GM10266 (cell line): ENCODE measurements around the gene SETD5.
"Not testable (repeated sequence)": the region's sequence is repeated elsewhere in the genome, so short reads cannot be mapped to it uniquely, and the experiment has no call there.

ENCODE experiments used
- DNase-seq: peaks from one replicate; pipeline ENCODE4 v3.0.0; 2012; ENCODE audit errors: extremely low spot score
- TF ChIP-seq, protein P1 (sequence below): IDR thresholded peaks from 2 replicates; pipeline ENCODE4 v1.5.1; 2012; ENCODE audit warnings: mild to moderate bottlenecking, low read depth; ENCODE audit not compliant: control insufficient read depth, insufficient read depth; ENCODE audit errors: missing control alignments

SETD5 gene

DNA sequence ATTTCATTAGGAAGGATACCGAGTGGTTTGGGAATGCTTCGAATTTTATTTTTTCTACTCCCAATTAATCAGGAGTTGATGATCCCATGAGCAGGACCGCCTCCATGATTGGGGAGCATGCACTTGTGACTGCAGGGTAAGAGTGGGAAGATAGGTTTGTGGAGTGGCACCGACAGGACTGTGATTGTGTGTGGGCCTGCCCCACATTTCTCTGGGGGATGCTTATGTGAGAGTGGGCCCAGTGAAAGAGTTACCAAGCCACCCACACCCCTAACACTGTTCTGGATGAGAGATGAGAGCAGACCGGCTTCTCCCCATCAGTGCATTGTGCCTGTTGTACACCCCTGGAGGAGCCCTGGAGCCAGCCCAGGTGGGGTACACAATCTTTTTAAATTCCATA lies 79.5 kb downstream of the SETD5 start:
- TF ChIP-seq, protein P1, sequence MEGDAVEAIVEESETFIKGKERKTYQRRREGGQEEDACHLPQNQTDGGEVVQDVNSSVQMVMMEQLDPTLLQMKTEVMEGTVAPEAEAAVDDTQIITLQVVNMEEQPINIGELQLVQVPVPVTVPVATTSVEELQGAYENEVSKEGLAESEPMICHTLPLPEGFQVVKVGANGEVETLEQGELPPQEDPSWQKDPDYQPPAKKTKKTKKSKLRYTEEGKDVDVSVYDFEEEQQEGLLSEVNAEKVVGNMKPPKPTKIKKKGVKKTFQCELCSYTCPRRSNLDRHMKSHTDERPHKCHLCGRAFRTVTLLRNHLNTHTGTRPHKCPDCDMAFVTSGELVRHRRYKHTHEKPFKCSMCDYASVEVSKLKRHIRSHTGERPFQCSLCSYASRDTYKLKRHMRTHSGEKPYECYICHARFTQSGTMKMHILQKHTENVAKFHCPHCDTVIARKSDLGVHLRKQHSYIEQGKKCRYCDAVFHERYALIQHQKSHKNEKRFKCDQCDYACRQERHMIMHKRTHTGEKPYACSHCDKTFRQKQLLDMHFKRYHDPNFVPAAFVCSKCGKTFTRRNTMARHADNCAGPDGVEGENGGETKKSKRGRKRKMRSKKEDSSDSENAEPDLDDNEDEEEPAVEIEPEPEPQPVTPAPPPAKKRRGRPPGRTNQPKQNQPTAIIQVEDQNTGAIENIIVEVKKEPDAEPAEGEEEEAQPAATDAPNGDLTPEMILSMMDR, result no peak
- DNase-seq, result no peak

DNA sequence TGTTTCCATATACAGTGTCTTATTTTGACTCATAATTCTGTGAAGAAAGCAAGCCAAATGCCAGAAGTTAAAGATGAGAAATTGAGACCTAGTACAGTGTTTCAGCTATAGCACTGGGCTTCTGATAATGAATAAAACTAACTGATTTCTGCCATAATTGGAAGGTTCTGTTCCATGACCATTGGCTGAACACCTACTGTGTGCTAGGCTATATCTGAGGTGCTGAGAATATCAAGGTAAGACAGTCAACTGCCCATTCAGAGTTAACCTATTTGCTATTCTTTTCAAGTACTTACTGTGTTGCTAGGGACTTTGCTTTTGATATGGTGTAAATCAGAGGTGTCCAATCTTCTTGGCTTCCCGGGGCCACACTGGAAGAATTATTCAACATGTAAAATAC lies 82.8 kb downstream of the SETD5 start:
- DNase-seq, result no peak
- TF ChIP-seq, protein P1, result no peak

DNA sequence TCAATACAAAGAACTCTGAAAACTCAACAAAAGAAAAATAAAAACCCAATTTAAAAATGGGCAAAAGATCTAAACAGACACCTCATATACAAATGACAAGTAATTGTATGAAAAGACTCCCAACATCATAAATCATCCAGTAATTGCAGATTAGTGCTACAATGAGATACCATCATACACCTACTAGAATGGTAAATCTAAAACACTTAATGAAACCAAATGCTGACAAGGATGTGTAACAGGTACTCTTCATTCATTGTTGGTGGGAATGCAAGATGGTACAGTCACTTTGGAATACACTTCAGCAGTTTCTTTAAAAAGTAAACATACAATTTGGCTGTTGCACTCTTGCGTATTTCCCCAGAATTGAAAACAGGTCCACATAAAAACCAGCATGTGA lies 87.8 kb downstream of the SETD5 start:
- DNase-seq, result no peak
- TF ChIP-seq, protein P1, result no peak

GRCh38 chr3:9491506-9491905 lies 94.1 kb downstream of the SETD5 start:
- TF ChIP-seq, protein P1, result no peak
- DNase-seq, result no peak

DNA sequence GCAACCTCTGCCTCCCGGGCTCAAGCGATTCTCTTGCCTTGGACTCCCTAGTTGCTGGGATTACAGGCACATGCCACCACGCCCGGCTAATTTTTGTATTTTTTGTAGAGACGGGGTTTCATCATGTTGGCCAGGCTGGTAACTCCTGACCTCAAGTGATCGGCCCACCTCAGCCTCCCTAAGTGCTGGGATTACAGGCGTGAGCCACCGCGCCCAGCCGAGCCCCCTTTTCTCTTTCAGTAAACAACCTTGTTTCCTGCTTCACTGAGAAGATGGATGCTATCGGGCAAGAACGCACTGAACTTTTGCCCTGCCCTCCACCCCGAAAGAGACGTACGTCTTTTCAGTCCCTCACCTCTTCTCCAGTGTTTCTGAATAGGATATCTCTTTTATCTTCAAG lies 96.6 kb downstream of the SETD5 start:
- not testable (repeated sequence) for DNase-seq

- no peak for DNase-seq
- TF ChIP-seq, protein P1, result no peak
Observed at GRCh38 chr3:9496893-9497292, 99.5 kb downstream of the SETD5 start.

DNA sequence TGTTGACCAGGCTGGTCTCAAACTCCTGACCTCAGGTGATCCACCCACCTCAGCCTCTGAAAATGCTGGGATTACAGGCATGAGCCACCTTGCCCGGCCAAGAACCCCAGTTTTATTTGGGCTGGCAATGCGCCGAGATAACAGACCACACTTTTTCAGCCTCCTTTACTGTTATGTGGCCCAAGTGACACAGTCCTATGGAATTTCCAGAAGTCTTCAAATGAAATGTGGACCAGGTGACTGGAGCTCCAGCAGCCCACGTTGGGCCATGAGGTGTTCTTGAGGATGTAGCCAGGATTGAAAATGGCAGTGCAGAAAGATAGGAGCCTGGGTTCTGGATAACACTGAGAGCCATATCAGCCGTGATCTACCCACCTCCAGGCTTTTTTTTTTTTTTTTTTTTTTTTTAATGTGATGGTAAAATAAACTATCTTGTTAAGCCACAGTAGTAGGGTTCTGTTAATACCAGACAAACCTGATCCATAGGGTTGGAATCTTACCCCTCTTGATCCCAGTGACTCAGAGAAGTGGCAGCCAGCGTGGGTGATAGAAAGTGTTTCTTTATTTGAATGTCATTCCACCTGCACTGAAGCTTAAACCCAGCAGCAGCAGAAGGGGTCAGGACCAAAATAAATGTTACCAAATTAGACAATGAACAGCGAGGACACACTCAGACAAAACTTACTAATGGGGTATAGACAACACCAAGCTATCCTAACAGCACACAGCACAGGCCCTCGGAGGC lies 100.6 kb downstream of the SETD5 start:
- DNase-seq, result no peak
- TF ChIP-seq, protein P1, result no peak

- TF ChIP-seq, protein P1, result no peak
- no peak for DNase-seq
Observed at GRCh38 chr3:9498781-9499180, 101.4 kb downstream of the SETD5 start.
